WTC11 (cell line): ENCODE data around the gene RREB1. TPM values are rescaled to one million over a fixed set of nuclear protein-coding genes. Genes with fewer than 3 reads are reported as not detected.
A peak's percentile ranks its signal among the peaks of the same experiment; 100 is the strongest.

Experiments
- ATAC-seq: fragments of 200-7000 bp; cut with Tn5 transposase; 2 replicates; pipeline ENCODE4 v1.10.0; 2021; ENCODE audit warnings: mild to moderate bottlenecking, moderate library complexity
- CTCF ChIA-PET: fragments of 300-600 bp; sonication (Branson Sonifier 250); formaldehyde crosslinking; loops from one replicate; lab custom pipeline; 2021; ENCODE audit warnings: antibody characterized with exemption; lab: Charles Lee
- POLR2A ChIA-PET: fragments of 350-600 bp; sonication (Branson Sonifier 250); formaldehyde crosslinking; loops from one replicate; lab custom pipeline; 2021; ENCODE audit warnings: antibody characterized with exemption; lab: Charles Lee
- DNase-seq: peaks from one replicate; pipeline ENCODE4 v3.0.0; 2021; ENCODE audit warnings: low spot score
- H3K27ac Mint-ChIP-seq: 2 replicates; pipeline ENCODE4 v1.8.0; 2021; ENCODE audit warnings: mixed read lengths
- H3K27me3 Mint-ChIP-seq: 2 replicates; pipeline ENCODE4 v1.8.0; 2021; ENCODE audit warnings: low read depth, mild to moderate bottlenecking, moderate library complexity, mixed read lengths
- H3K36me3 Mint-ChIP-seq: 2 replicates; pipeline ENCODE4 v1.8.0; 2021; ENCODE audit warnings: mixed read lengths
- H3K4me1 Mint-ChIP-seq: 2 replicates; pipeline ENCODE4 v1.8.0; 2022; ENCODE audit warnings: mixed read lengths
- H3K4me3 Mint-ChIP-seq: 2 replicates; pipeline ENCODE4 v1.8.0; 2021; ENCODE audit warnings: mild to moderate bottlenecking, moderate library complexity, mixed read lengths
- H3K9me3 Mint-ChIP-seq: 2 replicates; pipeline ENCODE4 v1.8.0; 2021; ENCODE audit warnings: mixed read lengths
- ATF1 ChIP-seq: sonication (generic); formaldehyde crosslinking; IDR thresholded peaks from 2 replicates; pipeline ENCODE4 v1.8.1; 2023; ENCODE audit warnings: mild to moderate bottlenecking, moderate library complexity, missing genetic modification reagents
- CREB1 ChIP-seq: sonication (generic); formaldehyde crosslinking; IDR thresholded peaks from 2 replicates; pipeline ENCODE4 v1.8.0; 2023; ENCODE audit warnings: mild to moderate bottlenecking, missing genetic modification reagents
- ELF4 ChIP-seq: sonication (generic); formaldehyde crosslinking; IDR thresholded peaks from 2 replicates; pipeline ENCODE4 v1.8.1; 2022; ENCODE audit warnings: low read depth, mild to moderate bottlenecking, moderate library complexity, missing genetic modification reagents
- ETV6 ChIP-seq: sonication (generic); formaldehyde crosslinking; IDR thresholded peaks from 2 replicates; pipeline ENCODE4 v1.8.1; 2022; ENCODE audit warnings: mild to moderate bottlenecking, missing genetic modification reagents
- JAZF1 ChIP-seq: fragments of 250-450 bp; sonication (Bioruptor Pico); IDR thresholded peaks from 2 replicates; pipeline ENCODE4 v1.9.0; 2021; ENCODE audit warnings: moderate library complexity, mild to moderate bottlenecking, inconsistent platforms
- JUN ChIP-seq: sonication (generic); formaldehyde crosslinking; IDR thresholded peaks from 2 replicates; pipeline ENCODE4 v1.8.0; 2023; ENCODE audit warnings: mild to moderate bottlenecking, missing genetic modification reagents
- KAT7 ChIP-seq: sonication (generic); formaldehyde crosslinking; IDR thresholded peaks from 2 replicates; pipeline ENCODE4 v1.8.1; 2023; ENCODE audit warnings: missing genetic modification reagents, mild to moderate bottlenecking, borderline replicate concordance
- MYBL2 ChIP-seq: sonication (generic); formaldehyde crosslinking; IDR thresholded peaks from 2 replicates; pipeline ENCODE4 v1.8.1; 2023; ENCODE audit warnings: mild to moderate bottlenecking, moderate library complexity, missing genetic modification reagents
- NFATC4 ChIP-seq: fragments of 250-450 bp; sonication (Bioruptor Pico); IDR thresholded peaks from 2 replicates; pipeline ENCODE4 v1.9.0; 2021; ENCODE audit warnings: mild to moderate bottlenecking
- NFYB ChIP-seq: sonication (generic); formaldehyde crosslinking; conservative IDR thresholded peaks from 2 replicates; pipeline ENCODE4 v1.8.0; 2022; ENCODE audit warnings: low read depth, missing genetic modification reagents
- SMAD4 ChIP-seq: sonication (generic); formaldehyde crosslinking; IDR thresholded peaks from 2 replicates; pipeline ENCODE4 v1.8.0; 2022; ENCODE audit warnings: mild to moderate bottlenecking, missing genetic modification reagents
- SOX15 ChIP-seq: fragments of 250-450 bp; sonication (Bioruptor Pico); IDR thresholded peaks from 2 replicates; pipeline ENCODE4 v1.9.0; 2021; ENCODE audit warnings: mild to moderate bottlenecking
- TEAD4 ChIP-seq: sonication (generic); formaldehyde crosslinking; IDR thresholded peaks from 2 replicates; pipeline ENCODE4 v1.8.0; 2022; ENCODE audit warnings: mild to moderate bottlenecking, missing genetic modification reagents
- ZNF121 ChIP-seq: sonication (generic); formaldehyde crosslinking; IDR thresholded peaks from 2 replicates; pipeline ENCODE4 v1.8.0; 2023; ENCODE audit warnings: missing genetic modification reagents
- ZNF232 ChIP-seq: sonication (generic); formaldehyde crosslinking; IDR thresholded peaks from 2 replicates; pipeline ENCODE4 v1.8.0; 2022; ENCODE audit warnings: mild to moderate bottlenecking, missing genetic modification reagents
- ZNF416 ChIP-seq: fragments of 250-450 bp; sonication (Bioruptor Pico); IDR thresholded peaks from 2 replicates; pipeline ENCODE4 v1.9.0; 2021; ENCODE audit warnings: mild to moderate bottlenecking, inconsistent platforms
- total RNA-seq: library from RNA; stranded (reverse); gene quantifications from 3 replicates; pipeline ENCODE4 v1.2.3, GENCODE V29; 2021
- TF ChIP-seq, protein P1 (sequence below): sonication (generic); formaldehyde crosslinking; IDR thresholded peaks from 2 replicates; pipeline ENCODE4 v1.8.1; 2023; ENCODE audit warnings: mild to moderate bottlenecking, missing genetic modification reagents
- TF ChIP-seq, protein P2 (sequence below): sonication (generic); formaldehyde crosslinking; IDR thresholded peaks from 2 replicates; pipeline ENCODE4 v1.8.0; 2022; ENCODE audit warnings: mild to moderate bottlenecking, missing genetic modification reagents
- TF ChIP-seq, protein P3 (sequence below): sonication (generic); formaldehyde crosslinking; IDR thresholded peaks from 2 replicates; pipeline ENCODE4 v1.8.0; 2022; ENCODE audit warnings: mild to moderate bottlenecking, missing genetic modification reagents
- TF ChIP-seq, protein P4 (sequence below): sonication (generic); formaldehyde crosslinking; IDR thresholded peaks from 2 replicates; pipeline ENCODE4 v1.8.0; 2022; ENCODE audit warnings: missing genetic modification reagents
- TF ChIP-seq, protein P5 (sequence below): sonication (generic); formaldehyde crosslinking; IDR thresholded peaks from 2 replicates; pipeline ENCODE4 v1.8.1; 2023; ENCODE audit warnings: mild to moderate bottlenecking, moderate library complexity, missing genetic modification reagents

The RREB1 gene
- total RNA-seq, 1 experiment from 2014 or later: 38.5 TPM

DNA sequence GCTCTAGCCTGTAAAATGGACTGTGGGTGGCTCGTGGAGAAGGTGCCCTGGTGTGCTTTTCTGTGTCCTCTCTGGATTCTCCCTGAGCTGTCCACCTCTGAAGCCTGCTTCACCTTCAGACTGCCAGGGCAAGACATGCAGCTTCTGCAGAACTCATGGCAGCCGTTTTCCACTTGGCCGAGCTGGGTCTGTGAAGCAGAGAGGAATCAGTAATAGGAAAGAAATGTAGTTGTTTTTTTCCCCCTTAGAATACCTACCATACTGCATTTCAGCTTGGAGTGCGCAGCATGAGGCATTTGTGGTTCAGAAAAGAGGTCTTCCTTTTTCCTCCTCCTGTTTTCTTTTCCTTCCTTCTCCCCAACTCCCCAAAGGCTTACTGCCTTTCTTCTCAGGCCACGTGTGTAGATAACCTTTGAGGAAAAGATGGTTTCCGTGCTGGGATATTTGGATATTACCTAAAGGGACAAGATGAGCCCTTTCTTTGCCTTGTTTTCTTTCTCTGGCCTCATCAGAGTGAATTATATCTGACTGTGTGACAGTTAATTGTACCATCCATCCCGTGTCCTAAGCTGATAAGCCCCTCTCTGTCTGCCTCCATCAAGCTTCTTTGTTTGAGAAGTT lies 39.4 kb downstream of the RREB1 start (continued):
- TF ChIP-seq, protein P1, sequence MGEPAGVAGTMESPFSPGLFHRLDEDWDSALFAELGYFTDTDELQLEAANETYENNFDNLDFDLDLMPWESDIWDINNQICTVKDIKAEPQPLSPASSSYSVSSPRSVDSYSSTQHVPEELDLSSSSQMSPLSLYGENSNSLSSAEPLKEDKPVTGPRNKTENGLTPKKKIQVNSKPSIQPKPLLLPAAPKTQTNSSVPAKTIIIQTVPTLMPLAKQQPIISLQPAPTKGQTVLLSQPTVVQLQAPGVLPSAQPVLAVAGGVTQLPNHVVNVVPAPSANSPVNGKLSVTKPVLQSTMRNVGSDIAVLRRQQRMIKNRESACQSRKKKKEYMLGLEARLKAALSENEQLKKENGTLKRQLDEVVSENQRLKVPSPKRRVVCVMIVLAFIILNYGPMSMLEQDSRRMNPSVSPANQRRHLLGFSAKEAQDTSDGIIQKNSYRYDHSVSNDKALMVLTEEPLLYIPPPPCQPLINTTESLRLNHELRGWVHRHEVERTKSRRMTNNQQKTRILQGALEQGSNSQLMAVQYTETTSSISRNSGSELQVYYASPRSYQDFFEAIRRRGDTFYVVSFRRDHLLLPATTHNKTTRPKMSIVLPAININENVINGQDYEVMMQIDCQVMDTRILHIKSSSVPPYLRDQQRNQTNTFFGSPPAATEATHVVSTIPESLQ: no peak
- TF ChIP-seq JAZF1 (CRISPR knock-in tag) (no peak), MYBL2 (CRISPR knock-in tag) (no peak), ELF4 (CRISPR knock-in tag) (no peak), NFATC4 (CRISPR knock-in tag) (no peak), ZNF416 (no peak), JUN (no peak), SOX15 (no peak), ATF1 (CRISPR knock-in tag) (no peak), SMAD4 (CRISPR knock-in tag) (no peak), NFYB (CRISPR knock-in tag) (no peak)
- TF ChIP-seq, protein P2, sequence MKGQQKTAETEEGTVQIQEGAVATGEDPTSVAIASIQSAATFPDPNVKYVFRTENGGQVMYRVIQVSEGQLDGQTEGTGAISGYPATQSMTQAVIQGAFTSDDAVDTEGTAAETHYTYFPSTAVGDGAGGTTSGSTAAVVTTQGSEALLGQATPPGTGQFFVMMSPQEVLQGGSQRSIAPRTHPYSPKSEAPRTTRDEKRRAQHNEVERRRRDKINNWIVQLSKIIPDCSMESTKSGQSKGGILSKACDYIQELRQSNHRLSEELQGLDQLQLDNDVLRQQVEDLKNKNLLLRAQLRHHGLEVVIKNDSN (CRISPR knock-in tag): no peak

DNA sequence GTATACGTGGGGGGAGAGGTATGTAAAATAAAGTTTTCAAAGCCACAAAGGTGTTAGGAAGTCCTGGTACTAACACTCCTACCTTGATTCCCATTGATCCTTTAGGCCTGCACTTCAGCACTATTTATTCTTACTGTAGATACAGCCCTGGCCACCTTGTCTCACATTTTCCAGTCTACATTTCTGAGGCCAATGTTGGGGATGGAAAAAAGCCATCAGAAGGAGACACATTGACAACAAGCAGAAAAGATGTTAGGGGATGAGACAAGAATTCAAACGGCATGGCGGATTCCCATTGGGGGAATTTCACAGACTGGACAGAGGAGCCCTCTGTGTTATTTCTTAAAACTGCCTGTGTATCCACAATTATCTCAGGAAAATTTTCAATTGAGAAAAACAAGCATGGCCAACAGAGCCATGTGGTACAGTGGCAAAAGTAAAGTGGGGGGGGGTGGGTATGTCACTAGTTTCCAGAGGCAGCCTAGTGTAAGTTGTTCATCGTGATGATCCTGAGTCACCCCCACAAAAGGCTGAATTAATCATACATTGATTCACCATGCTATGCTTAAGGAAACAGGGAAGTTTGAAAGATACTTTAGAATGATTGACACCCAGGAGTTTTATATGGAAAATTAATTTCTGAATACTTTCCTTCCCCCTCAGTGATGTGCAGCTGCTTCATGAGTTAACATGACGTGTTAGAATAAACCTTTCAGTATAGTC lies 40.5 kb downstream of the RREB1 start:
- ChIA-PET POLR2A (no interaction called here), CTCF (no interaction called here)
- ATAC-seq (no peak), DNase-seq (no peak)
- H3K27ac Mint-ChIP-seq: no peak overlapping the region; the same call in 1 of the 2 replicates
- H3K27me3 Mint-ChIP-seq: no peaks in the 10 kb centered on the region
- H3K36me3 Mint-ChIP-seq: no peaks in the 10 kb centered on the region
- no peaks in the 10 kb centered on the region for H3K9me3 Mint-ChIP-seq
- peaks cover 88% of the 10 kb centered on the region for H3K4me1 Mint-ChIP-seq
- no peak for TF ChIP-seq TEAD4
- no peak for TF ChIP-seq ATF1 (CRISPR knock-in tag)
- TF ChIP-seq CREB1 (CRISPR knock-in tag): no peak
- TF ChIP-seq ETV6 (CRISPR knock-in tag): no peak
- TF ChIP-seq ZNF232 (CRISPR knock-in tag): no peak
- no peak for TF ChIP-seq KAT7 (CRISPR knock-in tag)
- TF ChIP-seq ZNF416: no peak
- no peak overlapping the region for H3K4me3 Mint-ChIP-seq

DNA sequence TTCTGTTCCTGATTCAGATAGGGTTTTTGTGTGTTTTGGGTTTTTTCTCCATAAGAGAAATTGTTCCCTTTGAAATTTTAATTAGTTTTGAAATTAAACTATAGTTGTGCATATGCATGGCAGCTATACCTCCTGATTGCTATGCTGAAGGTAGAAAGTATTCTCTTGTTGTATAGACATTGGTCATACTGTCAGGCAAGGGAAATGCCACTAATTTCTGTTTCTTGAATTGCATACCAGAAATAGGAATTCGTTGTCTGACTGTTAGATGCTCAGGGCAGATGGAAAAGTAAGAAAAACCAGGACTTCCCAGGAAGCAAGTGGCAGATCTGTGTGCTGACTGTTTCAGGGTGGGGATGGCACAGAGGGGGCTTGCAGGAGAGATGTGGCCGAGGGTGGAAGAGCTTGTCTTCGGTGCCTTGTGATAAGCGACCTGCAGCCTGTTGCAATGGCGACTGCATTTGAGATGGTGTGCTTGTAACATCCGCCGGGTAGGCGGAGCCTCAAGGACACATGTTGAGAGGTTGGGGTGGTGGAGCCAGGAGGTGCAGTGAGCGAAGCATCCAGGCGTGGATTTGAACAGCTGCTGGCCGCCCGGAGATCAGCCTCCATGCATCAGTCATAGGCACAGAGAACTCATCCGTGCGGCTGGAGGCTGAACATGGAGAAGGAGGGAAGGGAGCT lies 42.8 kb downstream of the RREB1 start:
- H3K36me3 Mint-ChIP-seq: no peaks in the 10 kb centered on the region
- ATAC-seq (peak; percentile 69), DNase-seq (peak; percentile 69)
- TF ChIP-seq, protein P3, sequence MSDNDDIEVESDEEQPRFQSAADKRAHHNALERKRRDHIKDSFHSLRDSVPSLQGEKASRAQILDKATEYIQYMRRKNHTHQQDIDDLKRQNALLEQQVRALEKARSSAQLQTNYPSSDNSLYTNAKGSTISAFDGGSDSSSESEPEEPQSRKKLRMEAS: peak; percentile 54; the same call in 1 of the 2 replicates
- TF ChIP-seq ATF1 (CRISPR knock-in tag): no peak
- TF ChIP-seq MYBL2 (CRISPR knock-in tag): no peak
- TF ChIP-seq SOX15: no peak
- TF ChIP-seq, protein P4, sequence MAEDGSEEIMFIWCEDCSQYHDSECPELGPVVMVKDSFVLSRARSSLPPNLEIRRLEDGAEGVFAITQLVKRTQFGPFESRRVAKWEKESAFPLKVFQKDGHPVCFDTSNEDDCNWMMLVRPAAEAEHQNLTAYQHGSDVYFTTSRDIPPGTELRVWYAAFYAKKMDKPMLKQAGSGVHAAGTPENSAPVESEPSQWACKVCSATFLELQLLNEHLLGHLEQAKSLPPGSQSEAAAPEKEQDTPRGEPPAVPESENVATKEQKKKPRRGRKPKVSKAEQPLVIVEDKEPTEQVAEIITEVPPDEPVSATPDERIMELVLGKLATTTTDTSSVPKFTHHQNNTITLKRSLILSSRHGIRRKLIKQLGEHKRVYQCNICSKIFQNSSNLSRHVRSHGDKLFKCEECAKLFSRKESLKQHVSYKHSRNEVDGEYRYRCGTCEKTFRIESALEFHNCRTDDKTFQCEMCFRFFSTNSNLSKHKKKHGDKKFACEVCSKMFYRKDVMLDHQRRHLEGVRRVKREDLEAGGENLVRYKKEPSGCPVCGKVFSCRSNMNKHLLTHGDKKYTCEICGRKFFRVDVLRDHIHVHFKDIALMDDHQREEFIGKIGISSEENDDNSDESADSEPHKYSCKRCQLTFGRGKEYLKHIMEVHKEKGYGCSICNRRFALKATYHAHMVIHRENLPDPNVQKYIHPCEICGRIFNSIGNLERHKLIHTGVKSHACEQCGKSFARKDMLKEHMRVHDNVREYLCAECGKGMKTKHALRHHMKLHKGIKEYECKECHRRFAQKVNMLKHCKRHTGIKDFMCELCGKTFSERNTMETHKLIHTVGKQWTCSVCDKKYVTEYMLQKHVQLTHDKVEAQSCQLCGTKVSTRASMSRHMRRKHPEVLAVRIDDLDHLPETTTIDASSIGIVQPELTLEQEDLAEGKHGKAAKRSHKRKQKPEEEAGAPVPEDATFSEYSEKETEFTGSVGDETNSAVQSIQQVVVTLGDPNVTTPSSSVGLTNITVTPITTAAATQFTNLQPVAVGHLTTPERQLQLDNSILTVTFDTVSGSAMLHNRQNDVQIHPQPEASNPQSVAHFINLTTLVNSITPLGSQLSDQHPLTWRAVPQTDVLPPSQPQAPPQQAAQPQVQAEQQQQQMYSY (CRISPR knock-in tag): peak; percentile 39; the same call in 1 of the 2 replicates
- TF ChIP-seq, protein P5, sequence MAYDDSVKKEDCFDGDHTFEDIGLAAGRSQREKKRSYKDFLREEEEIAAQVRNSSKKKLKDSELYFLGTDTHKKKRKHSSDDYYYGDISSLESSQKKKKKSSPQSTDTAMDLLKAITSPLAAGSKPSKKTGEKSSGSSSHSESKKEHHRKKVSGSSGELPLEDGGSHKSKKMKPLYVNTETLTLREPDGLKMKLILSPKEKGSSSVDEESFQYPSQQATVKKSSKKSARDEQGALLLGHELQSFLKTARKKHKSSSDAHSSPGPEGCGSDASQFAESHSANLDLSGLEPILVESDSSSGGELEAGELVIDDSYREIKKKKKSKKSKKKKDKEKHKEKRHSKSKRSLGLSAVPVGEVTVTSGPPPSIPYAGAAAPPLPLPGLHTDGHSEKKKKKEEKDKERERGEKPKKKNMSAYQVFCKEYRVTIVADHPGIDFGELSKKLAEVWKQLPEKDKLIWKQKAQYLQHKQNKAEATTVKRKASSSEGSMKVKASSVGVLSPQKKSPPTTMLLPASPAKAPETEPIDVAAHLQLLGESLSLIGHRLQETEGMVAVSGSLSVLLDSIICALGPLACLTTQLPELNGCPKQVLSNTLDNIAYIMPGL (CRISPR knock-in tag): no peak
- no peak for TF ChIP-seq ZNF121 (CRISPR knock-in tag)
- no peaks in the 10 kb centered on the region for H3K9me3 Mint-ChIP-seq
- H3K4me3 Mint-ChIP-seq: peak overlapping the region; percentile 14
- no peaks in the 10 kb centered on the region for H3K27me3 Mint-ChIP-seq
- ChIA-PET CTCF (interaction anchor here (0.7 to 1.1 kb wide), 2 partner anchors 31 to 454 kb away, joined by 3 read pairs; no protein-coding TSS in a partner anchor), POLR2A (interaction anchor here (0.9 to 1.0 kb wide), 2 partner anchors 37 to 43 kb away, joined by 3 read pairs; partner anchors contain the start of gene RREB1)
- H3K4me1 Mint-ChIP-seq: peaks cover 87% of the 10 kb centered on the region
- peak overlapping the region; percentile 42 for H3K27ac Mint-ChIP-seq
